ENCODE measurements around the gene LARGE1. TPM values are rescaled to one million over a fixed set of nuclear protein-coding genes. Genes with fewer than 3 reads are reported as not detected.

LARGE1 gene
- total and polyA plus RNA-seq, 2 of the 13 experiments (the other 11 are each of a cell fraction or from before 2014, with no cell fraction given): 8.4 to 11.0 TPM

- intact Hi-C loops (cut with micrococcal nuclease; ENCODE audit: unreplicated experiment): no loop called here
- 81% methylated on average over 6 of the region's 6 CpGs for WGBS (ENCODE audit: low lambda C conversion rate)
- no peak overlapping the region for H3K4me3 ChIP-seq (replicated peaks in 1 of 3; ENCODE audit: insufficient read depth in 1 of 3, low read depth in 2 of 3, low read length in 3 of 3)
- no peaks in the 10 kb centered on the region for H3K4me1 ChIP-seq (ENCODE audit: insufficient read depth, low read length)
- no peak overlapping the region for H2AFZ ChIP-seq (ENCODE audit: low read length)
- ChIA-PET CTCF (ENCODE audit: low intra/inter-chr PET ratio, low total read pairs) (no interaction called here), POLR2A (no interaction called here)
- no peaks in the 10 kb centered on the region for H3K9me3 ChIP-seq (ENCODE audit: low read length)
- H4K20me1 ChIP-seq (ENCODE audit: insufficient read depth, low read length): no peaks in the 10 kb centered on the region
- in situ Hi-C loops (cut with HindIII; ENCODE audit: extremely low pct_ligation_motif_present, low pct_unique_long_range_greater_than_20kb): no loop called here
- no peak for FAIRE-seq
- H3K4me2 ChIP-seq (ENCODE audit: low read depth, low read length): no peak overlapping the region
- H3K79me2 ChIP-seq (ENCODE audit: insufficient read depth, low read length): no peaks in the 10 kb centered on the region
- H3K36me3 ChIP-seq (replicated peaks in 1 of 2; ENCODE audit: control insufficient read depth in 1 of 2, insufficient read depth in 2 of 2, low read length in 2 of 2): no peaks in the 10 kb centered on the region
- BruUV-seq (replicated peaks): no TSS peak
- no peak for DNase-seq (ENCODE audit: low spot score)
- ATAC-seq: no peak
- H3K27me3 ChIP-seq (ENCODE audit: control insufficient read depth in 1 of 2, insufficient read depth in 2 of 2, low read length in 2 of 2): no peaks in the 10 kb centered on the region
- H3K27ac ChIP-seq (ENCODE audit: extremely low read length, insufficient read depth, low read length): no peak overlapping the region
- H3K9ac ChIP-seq (ENCODE audit: insufficient read depth, low read depth, low read length): no peak overlapping the region
- TF ChIP-seq TFDP1 (CRISPR knock-in tag; IDR thresholded peaks at IDR 0.05; ENCODE audit: borderline replicate concordance): no peak
- TF ChIP-seq DZIP1 (CRISPR knock-in tag; IDR thresholded peaks at IDR 0.05): no peak
- no peak for TF ChIP-seq ZHX2 (IDR thresholded peaks at IDR 0.05; ENCODE audit: low read depth)
- no peak for TF ChIP-seq ZHX2 (CRISPR knock-in tag; IDR thresholded peaks at IDR 0.05; ENCODE audit: borderline replicate concordance)
- no peak for TF ChIP-seq CEBPZ (IDR thresholded peaks at IDR 0.05; ENCODE audit: low read length)
- TF ChIP-seq THYN1 (CRISPR knock-in tag; IDR thresholded peaks at IDR 0.05; ENCODE audit: borderline replicate concordance, low read depth): no peak
- TF ChIP-seq EZH2 (conservative IDR thresholded peaks at IDR 0.05; ENCODE audit: low read depth, low read length): no peak
- TF ChIP-seq ELF3 (CRISPR knock-in tag; IDR thresholded peaks at IDR 0.05): no peak
Measured at GRCh38 chr22:33666961-33667619, 253.2 kb downstream of the LARGE1 start.
